ENCODE results near the gene CD68.

DNA sequence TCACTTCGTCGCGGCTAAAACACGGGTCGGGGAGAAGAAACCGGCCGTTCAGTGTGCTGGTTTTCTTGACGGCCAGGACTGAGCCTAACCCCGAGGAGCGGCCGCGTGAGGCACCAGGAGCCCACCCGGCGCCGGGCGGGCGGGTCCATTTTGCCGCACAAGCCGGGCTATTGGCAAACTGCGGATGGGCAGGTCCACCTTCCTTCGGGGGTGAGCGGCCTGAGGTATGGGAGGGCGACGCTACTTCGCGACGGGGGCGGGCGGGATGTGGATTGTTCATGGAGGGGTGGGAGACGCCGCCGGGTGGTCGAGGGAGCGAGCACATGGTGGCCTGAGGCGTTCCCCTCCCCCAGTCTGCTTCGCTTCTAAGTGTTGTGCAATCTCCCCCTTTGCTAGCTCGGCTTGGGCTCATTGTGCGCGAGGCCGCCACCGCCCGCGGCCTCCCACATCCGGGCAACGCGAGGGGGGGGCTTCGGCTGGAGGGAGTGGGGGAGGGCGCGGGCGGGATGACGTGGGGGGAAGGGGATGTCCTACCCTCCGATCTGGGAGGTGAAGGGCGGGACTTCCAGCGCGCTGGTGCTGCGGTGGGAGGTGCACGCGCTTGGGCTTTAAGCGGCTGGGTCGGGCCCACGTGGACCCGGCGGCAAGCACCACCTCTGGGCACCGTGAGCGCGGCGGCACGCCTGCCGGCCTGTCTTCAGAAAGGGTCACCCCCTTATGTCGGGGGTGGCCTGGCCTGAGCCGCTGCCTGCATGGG, 5.9 kb upstream of the CD68 start:
- TF ChIP-seq, protein P1, sequence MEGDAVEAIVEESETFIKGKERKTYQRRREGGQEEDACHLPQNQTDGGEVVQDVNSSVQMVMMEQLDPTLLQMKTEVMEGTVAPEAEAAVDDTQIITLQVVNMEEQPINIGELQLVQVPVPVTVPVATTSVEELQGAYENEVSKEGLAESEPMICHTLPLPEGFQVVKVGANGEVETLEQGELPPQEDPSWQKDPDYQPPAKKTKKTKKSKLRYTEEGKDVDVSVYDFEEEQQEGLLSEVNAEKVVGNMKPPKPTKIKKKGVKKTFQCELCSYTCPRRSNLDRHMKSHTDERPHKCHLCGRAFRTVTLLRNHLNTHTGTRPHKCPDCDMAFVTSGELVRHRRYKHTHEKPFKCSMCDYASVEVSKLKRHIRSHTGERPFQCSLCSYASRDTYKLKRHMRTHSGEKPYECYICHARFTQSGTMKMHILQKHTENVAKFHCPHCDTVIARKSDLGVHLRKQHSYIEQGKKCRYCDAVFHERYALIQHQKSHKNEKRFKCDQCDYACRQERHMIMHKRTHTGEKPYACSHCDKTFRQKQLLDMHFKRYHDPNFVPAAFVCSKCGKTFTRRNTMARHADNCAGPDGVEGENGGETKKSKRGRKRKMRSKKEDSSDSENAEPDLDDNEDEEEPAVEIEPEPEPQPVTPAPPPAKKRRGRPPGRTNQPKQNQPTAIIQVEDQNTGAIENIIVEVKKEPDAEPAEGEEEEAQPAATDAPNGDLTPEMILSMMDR (IDR thresholded peaks at IDR 0.05), result no peak
- TF ChIP-seq POLR2A (IDR thresholded peaks at IDR 0.05), result no peak
